Fibroblast of lung (primary cell): ENCODE data around the gene STEAP1B.

Source experiments
- EZH2 ChIP-seq: IDR thresholded peaks from 2 replicates; pipeline ENCODE4 v1.5.1; 2012; ENCODE audit warnings: low read length, control low read depth, mild to moderate bottlenecking; ENCODE audit errors: missing control alignments
- TF ChIP-seq, protein P1 (sequence below), 2 donors: IDR thresholded peaks in 1 of 2; conservative IDR thresholded peaks in 1 of 2; 1 replicate in 1 of 2; 2 replicates in 1 of 2; pipeline ENCODE4 v1.5.1; 2011 to 2012; ENCODE audit warnings: low read length in 2 of 2, control low read depth in 1 of 2, inconsistent platforms in 1 of 2, low read depth in 1 of 2, mild to moderate bottlenecking in 1 of 2

DNA sequence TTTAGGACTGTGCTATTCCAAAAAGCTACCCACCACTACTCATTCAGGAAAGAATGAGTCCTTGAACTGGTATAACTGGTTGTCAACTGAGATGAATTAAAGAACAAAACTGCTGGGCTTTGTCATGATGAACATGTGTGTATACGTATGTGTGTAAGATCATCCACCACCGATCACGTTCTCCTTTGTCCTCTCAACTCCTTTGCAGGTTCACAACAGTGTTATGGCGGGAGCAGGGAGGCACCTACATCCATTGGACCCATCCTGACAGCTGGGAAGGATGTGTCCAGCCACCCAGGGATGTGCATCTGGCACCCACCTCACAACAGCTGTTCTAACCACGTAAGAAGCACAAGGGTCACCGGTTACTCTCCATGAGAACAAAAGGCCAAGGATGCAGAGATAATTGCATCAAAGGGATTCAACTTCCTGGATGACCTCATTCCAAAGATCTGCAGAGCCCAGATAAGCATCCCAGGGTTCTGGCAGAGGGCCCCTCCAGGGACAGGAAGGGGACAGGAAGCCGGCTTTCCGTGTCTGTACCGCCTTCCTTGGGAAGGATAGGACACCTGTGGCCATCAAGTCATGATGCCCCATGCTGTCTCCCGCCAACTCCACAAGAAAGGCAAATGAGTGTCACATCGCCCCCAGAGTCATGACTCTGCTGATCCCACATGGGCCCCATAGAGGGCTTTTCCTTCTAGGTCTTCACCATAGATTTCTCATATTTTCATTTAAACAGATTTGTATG is 66.1 kb downstream of the STEAP1B start:
- TF ChIP-seq, protein P1, sequence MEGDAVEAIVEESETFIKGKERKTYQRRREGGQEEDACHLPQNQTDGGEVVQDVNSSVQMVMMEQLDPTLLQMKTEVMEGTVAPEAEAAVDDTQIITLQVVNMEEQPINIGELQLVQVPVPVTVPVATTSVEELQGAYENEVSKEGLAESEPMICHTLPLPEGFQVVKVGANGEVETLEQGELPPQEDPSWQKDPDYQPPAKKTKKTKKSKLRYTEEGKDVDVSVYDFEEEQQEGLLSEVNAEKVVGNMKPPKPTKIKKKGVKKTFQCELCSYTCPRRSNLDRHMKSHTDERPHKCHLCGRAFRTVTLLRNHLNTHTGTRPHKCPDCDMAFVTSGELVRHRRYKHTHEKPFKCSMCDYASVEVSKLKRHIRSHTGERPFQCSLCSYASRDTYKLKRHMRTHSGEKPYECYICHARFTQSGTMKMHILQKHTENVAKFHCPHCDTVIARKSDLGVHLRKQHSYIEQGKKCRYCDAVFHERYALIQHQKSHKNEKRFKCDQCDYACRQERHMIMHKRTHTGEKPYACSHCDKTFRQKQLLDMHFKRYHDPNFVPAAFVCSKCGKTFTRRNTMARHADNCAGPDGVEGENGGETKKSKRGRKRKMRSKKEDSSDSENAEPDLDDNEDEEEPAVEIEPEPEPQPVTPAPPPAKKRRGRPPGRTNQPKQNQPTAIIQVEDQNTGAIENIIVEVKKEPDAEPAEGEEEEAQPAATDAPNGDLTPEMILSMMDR (conservative IDR thresholded peaks at IDR 0.05 in 1 of 2, IDR thresholded peaks at IDR 0.05 in 1 of 2; ENCODE audit: low read depth in 1 of 2, low read length in 2 of 2): peak in 1 of 2 donors; percentile 1
- TF ChIP-seq EZH2: no peak
